ENCODE results near the gene RPS6KA4.
A peak's percentile ranks its signal among the peaks of the same experiment; 100 is the strongest.

RPS6KA4 gene

GRCh38 chr11:64379817-64380709, 21.1 kb downstream of the RPS6KA4 start:
- TF ChIP-seq ARNT (IDR thresholded peaks at IDR 0.05) (no peak), FOXM1 (IDR thresholded peaks at IDR 0.05; ENCODE audit: borderline replicate concordance) (no peak), HDGF (IDR thresholded peaks at IDR 0.05; ENCODE audit: borderline replicate concordance) (no peak), BHLHE40 (IDR thresholded peaks at IDR 0.05; ENCODE audit: borderline replicate concordance) (no peak), SUZ12 (IDR thresholded peaks at IDR 0.05) (no peak), ELF4 (IDR thresholded peaks at IDR 0.05) (no peak), CTBP1 (IDR thresholded peaks at IDR 0.05; ENCODE audit: borderline replicate concordance) (0 out of 2 replicates have a peak, but pooled peaks have one; percentile 9), SP1 (IDR thresholded peaks at IDR 0.05) (no peak), L3MBTL2 (conservative IDR thresholded peaks at IDR 0.05) (no peak), TARDBP (IDR thresholded peaks at IDR 0.05) (peak; percentile 79), FOXK2 (IDR thresholded peaks at IDR 0.05) (no peak), NFRKB (IDR thresholded peaks at IDR 0.05) (no peak), FOXA1 (IDR thresholded peaks at IDR 0.05) (no peak)
- TF ChIP-seq, protein P1, sequence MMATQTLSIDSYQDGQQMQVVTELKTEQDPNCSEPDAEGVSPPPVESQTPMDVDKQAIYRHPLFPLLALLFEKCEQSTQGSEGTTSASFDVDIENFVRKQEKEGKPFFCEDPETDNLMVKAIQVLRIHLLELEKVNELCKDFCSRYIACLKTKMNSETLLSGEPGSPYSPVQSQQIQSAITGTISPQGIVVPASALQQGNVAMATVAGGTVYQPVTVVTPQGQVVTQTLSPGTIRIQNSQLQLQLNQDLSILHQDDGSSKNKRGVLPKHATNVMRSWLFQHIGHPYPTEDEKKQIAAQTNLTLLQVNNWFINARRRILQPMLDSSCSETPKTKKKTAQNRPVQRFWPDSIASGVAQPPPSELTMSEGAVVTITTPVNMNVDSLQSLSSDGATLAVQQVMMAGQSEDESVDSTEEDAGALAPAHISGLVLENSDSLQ (IDR thresholded peaks at IDR 0.05), result no peak
- POLR2A ChIA-PET, result no interaction called here
- no peak for DNase-seq (ENCODE audit: extremely low spot score)
- CTCF ChIA-PET, result no interaction called here

- POLR2A ChIA-PET, result no interaction called here
- no peak for TF ChIP-seq HDGF (IDR thresholded peaks at IDR 0.05; ENCODE audit: borderline replicate concordance)
- no peak for TF ChIP-seq LEF1 (IDR thresholded peaks at IDR 0.05; ENCODE audit: borderline replicate concordance)
- TF ChIP-seq SP1 (IDR thresholded peaks at IDR 0.05), result no peak
- TF ChIP-seq ZNF384 (IDR thresholded peaks at IDR 0.05), result no peak
- TF ChIP-seq BHLHE40 (IDR thresholded peaks at IDR 0.05; ENCODE audit: borderline replicate concordance), result no peak
- TF ChIP-seq NFRKB (IDR thresholded peaks at IDR 0.05), result no peak
- no peak for TF ChIP-seq ELF4 (IDR thresholded peaks at IDR 0.05)
- no peak for TF ChIP-seq ARNT (IDR thresholded peaks at IDR 0.05)
- no peak for TF ChIP-seq L3MBTL2 (conservative IDR thresholded peaks at IDR 0.05)
- no peak for TF ChIP-seq FOXK2 (IDR thresholded peaks at IDR 0.05)
- no peak for DNase-seq (ENCODE audit: extremely low spot score)
- CTCF ChIA-PET, result interaction anchor here (0.7 kb wide), 1 partner anchor 109 kb away, joined by 3 read pairs; no protein-coding TSS in a partner anchor
Measured at GRCh38 chr11:64381350-64381749, 22.4 kb downstream of the RPS6KA4 start.

- TF ChIP-seq HDGF (IDR thresholded peaks at IDR 0.05; ENCODE audit: borderline replicate concordance) (no peak), FOXK2 (IDR thresholded peaks at IDR 0.05) (no peak), ELF4 (IDR thresholded peaks at IDR 0.05) (no peak), SP1 (IDR thresholded peaks at IDR 0.05) (no peak), BHLHE40 (IDR thresholded peaks at IDR 0.05; ENCODE audit: borderline replicate concordance) (no peak), FOXA1 (IDR thresholded peaks at IDR 0.05) (no peak), CTBP1 (IDR thresholded peaks at IDR 0.05; ENCODE audit: borderline replicate concordance) (no peak), NFRKB (IDR thresholded peaks at IDR 0.05) (no peak), ARNT (IDR thresholded peaks at IDR 0.05) (no peak), ZNF384 (IDR thresholded peaks at IDR 0.05) (no peak), L3MBTL2 (conservative IDR thresholded peaks at IDR 0.05) (no peak), TARDBP (IDR thresholded peaks at IDR 0.05) (no peak), LEF1 (IDR thresholded peaks at IDR 0.05; ENCODE audit: borderline replicate concordance) (no peak)
- TF ChIP-seq, protein P1 (IDR thresholded peaks at IDR 0.05), result no peak
- CTCF ChIA-PET, result interaction anchor here (0.6 kb wide), 1 partner anchor 225 kb away, joined by 4 read pairs; no protein-coding TSS in a partner anchor
- POLR2A ChIA-PET, result no interaction called here
- DNase-seq (ENCODE audit: extremely low spot score), result no peak
Measured at GRCh38 chr11:64382047-64382446, 23.1 kb downstream of the RPS6KA4 start.

- POLR2A ChIA-PET, result no interaction called here
- CTCF ChIA-PET, result interaction anchor here (0.6 kb wide), 1 partner anchor 224 kb away, joined by 4 read pairs; no protein-coding TSS in a partner anchor
- TF ChIP-seq HDGF (IDR thresholded peaks at IDR 0.05; ENCODE audit: borderline replicate concordance) (no peak), CTBP1 (IDR thresholded peaks at IDR 0.05; ENCODE audit: borderline replicate concordance) (no peak), L3MBTL2 (conservative IDR thresholded peaks at IDR 0.05) (no peak), BHLHE40 (IDR thresholded peaks at IDR 0.05; ENCODE audit: borderline replicate concordance) (no peak), LEF1 (IDR thresholded peaks at IDR 0.05; ENCODE audit: borderline replicate concordance) (no peak)
- DNase-seq (ENCODE audit: extremely low spot score), result no peak
Measured at GRCh38 chr11:64382586-64382985, 23.6 kb downstream of the RPS6KA4 start.

DNA sequence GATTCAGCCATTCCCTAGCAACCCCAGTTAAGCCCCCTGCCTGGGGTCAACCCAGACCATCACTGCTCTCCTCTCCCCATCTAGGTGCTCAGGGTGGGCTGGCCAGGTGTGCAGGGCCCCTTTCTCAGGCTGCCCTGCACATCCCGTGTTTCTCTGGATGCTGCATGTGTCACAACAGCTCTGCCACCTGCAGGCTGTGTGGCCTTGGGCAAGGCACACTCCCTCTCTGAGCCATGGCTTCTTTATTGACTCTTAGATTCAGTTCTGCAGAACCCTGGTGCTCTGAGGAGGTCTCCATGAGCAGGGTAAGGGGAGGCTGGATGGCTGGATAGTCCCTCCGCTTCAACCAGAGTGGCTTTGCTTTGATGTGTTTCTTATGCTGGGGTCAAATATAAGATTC, 24.6 kb downstream of the RPS6KA4 start:
- no peak for DNase-seq (ENCODE audit: extremely low spot score)
- CTCF ChIA-PET, result no interaction called here
- POLR2A ChIA-PET, result no interaction called here
- TF ChIP-seq FOXM1 (IDR thresholded peaks at IDR 0.05; ENCODE audit: borderline replicate concordance) (no peak), ARNT (IDR thresholded peaks at IDR 0.05) (no peak), FOXA1 (IDR thresholded peaks at IDR 0.05) (no peak), SUZ12 (IDR thresholded peaks at IDR 0.05) (no peak), SP1 (IDR thresholded peaks at IDR 0.05) (no peak), HDGF (IDR thresholded peaks at IDR 0.05; ENCODE audit: borderline replicate concordance) (no peak), NFRKB (IDR thresholded peaks at IDR 0.05) (no peak), LEF1 (IDR thresholded peaks at IDR 0.05; ENCODE audit: borderline replicate concordance) (no peak), L3MBTL2 (conservative IDR thresholded peaks at IDR 0.05) (no peak), BHLHE40 (IDR thresholded peaks at IDR 0.05; ENCODE audit: borderline replicate concordance) (no peak)
- TF ChIP-seq, protein P1 (IDR thresholded peaks at IDR 0.05), result no peak

Measured in HEK293T (cell line).